Activated T-cell treated with anti-CD3 and anti-CD28 coated beads, Interleukin-2, amount 50 U/mL, for 72 hours (primary cell): ENCODE measurements around the gene PUM2. TPM values are rescaled to one million over a fixed set of nuclear protein-coding genes. Genes with fewer than 3 reads are reported as not detected.
"Not testable (repeated sequence)": the region's sequence is repeated elsewhere in the genome, so short reads cannot be mapped to it uniquely, and the experiment has no call there.

Experiments used
- ATAC-seq, 2 donors: fragments of 150-1000 bp; cut with Tn5 transposase; replicated peaks in 1 of 2; 2 replicates each; pipeline ENCODE4 v1.10.0; 2021; ENCODE audit warnings: moderate library complexity in 2 of 2, mild to moderate bottlenecking in 1 of 2
- DNase-seq, 2 donors: peaks; one replicate each; pipeline ENCODE4 v3.0.0; 2021 to 2022; ENCODE audit warnings: mixed read lengths in 1 of 2
- H3K27ac Mint-ChIP-seq: one replicate; pipeline ENCODE4 v1.8.0; 2022; ENCODE audit warnings: mild to moderate bottlenecking, moderate library complexity, mixed read lengths
- H3K27me3 Mint-ChIP-seq: one replicate; pipeline ENCODE4 v1.8.0; 2022; ENCODE audit warnings: low read depth, mixed read lengths
- H3K36me3 Mint-ChIP-seq, 2 donors: one replicate each; pipeline ENCODE4 v1.8.0; 2022; ENCODE audit warnings: mixed read lengths in 2 of 2, mild to moderate bottlenecking in 1 of 2; ENCODE audit not compliant: insufficient read depth in 2 of 2
- H3K4me1 Mint-ChIP-seq: one replicate; pipeline ENCODE4 v1.8.0; 2022; ENCODE audit warnings: low read depth, mixed read lengths
- H3K4me3 Mint-ChIP-seq, 2 donors: one replicate each; pipeline ENCODE4 v1.8.0; 2022; ENCODE audit warnings: mild to moderate bottlenecking in 2 of 2, mixed read lengths in 2 of 2, moderate library complexity in 2 of 2
- H3K9me3 Mint-ChIP-seq, 2 donors: one replicate each; pipeline ENCODE4 v1.8.0; 2022; ENCODE audit warnings: mixed read lengths in 2 of 2
- total RNA-seq, 2 donors: library from RNA; stranded (reverse); gene quantifications; one replicate each; pipeline ENCODE4 v1.2.3, GENCODE V29; 2022

The PUM2 gene
- total RNA-seq, 2 donors from 2014 or later: 109 to 113 TPM

DNA sequence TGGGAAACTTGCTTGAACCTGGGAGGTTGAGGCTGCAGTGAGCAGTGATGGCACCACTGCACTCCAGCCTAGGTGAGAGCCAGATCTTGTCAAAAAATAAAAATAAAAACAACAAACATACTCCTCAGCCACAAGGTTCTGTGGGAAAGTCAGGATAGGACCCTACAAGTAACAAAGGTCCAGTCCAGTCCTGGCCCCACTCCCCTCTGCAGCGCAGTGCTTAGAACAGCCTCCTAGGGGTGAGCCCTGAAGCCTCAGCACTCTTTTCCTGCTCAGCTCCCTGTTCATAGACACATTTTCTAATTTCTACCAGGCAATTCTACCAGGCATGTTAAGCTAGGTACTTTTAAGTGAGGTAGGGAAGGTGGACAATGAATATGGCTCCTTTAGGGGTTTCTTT is 103.6 kb downstream of the PUM2 start:
- H3K36me3 Mint-ChIP-seq: peaks cover 0 to 34% of the 10 kb centered on the region in 2 donors
- no peak for DNase-seq
- no peak overlapping the region for H3K4me3 Mint-ChIP-seq
- no peak overlapping the region for H3K27ac Mint-ChIP-seq
- no peak for ATAC-seq
- no peaks in the 10 kb centered on the region for H3K9me3 Mint-ChIP-seq
- H3K4me1 Mint-ChIP-seq: no peaks in the 10 kb centered on the region
- no peaks in the 10 kb centered on the region for H3K27me3 Mint-ChIP-seq

DNA sequence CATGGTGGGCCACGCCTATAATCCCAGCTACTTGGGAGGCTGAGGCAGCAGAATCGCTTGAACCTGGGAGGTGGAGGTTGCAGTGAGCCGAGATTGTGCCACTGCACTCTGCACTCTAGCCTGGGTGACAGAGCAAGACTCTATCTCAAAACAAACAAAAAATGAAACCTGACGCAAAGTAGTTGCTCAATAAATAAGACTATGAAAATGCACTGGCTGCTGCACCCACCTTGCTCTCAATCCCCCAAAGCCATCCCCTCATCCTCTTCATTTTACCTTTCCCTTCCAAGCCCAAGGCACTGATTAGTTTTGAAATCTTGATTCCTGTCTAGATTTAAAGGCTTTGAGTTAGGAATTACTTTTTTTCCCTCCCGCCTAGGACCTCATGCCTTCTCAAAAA is 107.0 kb downstream of the PUM2 start:
- H3K4me3 Mint-ChIP-seq, H3K9me3 Mint-ChIP-seq: not testable (repeated sequence)
- H3K36me3 Mint-ChIP-seq: peaks cover 0 to 13% of the 10 kb centered on the region in 2 donors

DNA sequence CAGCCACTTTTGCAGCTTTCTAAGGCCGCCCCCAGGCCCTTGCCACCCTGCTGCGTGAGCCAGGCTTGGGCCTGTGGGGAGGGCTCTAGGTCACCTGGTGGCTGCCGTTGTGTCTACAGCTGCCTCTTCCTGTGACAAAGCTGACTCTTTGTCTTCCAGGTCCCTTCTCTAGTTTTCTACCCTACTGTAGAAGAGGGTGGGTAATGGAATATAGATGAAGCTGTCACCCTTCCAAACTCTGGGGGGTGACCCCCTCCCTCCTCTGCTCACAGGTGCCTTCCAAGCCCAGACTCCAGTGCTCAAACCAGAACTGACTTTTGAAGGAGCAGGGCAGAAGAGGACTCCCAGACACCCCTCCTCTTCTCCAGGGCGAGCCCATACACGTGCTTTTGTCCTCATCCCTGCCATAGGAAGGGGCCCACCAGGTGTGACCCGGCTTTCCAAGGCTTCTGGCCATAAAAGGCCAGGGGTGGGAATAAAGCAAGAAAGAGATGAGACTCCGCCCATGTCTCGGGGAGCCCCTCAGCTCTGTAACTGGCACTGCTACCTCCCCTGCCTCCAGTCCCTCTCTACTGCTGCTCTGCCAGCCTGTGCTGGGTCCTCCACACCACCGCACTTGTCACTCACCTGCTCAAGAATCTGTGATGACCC is 107.8 kb downstream of the PUM2 start:
- Mint-ChIP-seq H3K27ac (peak overlapping the region; percentile 59), H3K4me1 (peaks cover 4% of the 10 kb centered on the region), H3K4me3 (no peak overlapping the region), H3K36me3 (peaks cover 0 to 7% of the 10 kb centered on the region in 2 donors), H3K27me3 (peaks cover 5% of the 10 kb centered on the region), H3K9me3 (no peaks in the 10 kb centered on the region)
- ATAC-seq (peak; percentile 46 to 48), DNase-seq (no peak)

More for the DNA sequence above, 107.0 kb downstream of the PUM2 start:
- not testable (repeated sequence) for ATAC-seq, DNase-seq, H3K4me1 Mint-ChIP-seq, H3K27me3 Mint-ChIP-seq
- peak overlapping the region; percentile 51 for H3K27ac Mint-ChIP-seq

DNA sequence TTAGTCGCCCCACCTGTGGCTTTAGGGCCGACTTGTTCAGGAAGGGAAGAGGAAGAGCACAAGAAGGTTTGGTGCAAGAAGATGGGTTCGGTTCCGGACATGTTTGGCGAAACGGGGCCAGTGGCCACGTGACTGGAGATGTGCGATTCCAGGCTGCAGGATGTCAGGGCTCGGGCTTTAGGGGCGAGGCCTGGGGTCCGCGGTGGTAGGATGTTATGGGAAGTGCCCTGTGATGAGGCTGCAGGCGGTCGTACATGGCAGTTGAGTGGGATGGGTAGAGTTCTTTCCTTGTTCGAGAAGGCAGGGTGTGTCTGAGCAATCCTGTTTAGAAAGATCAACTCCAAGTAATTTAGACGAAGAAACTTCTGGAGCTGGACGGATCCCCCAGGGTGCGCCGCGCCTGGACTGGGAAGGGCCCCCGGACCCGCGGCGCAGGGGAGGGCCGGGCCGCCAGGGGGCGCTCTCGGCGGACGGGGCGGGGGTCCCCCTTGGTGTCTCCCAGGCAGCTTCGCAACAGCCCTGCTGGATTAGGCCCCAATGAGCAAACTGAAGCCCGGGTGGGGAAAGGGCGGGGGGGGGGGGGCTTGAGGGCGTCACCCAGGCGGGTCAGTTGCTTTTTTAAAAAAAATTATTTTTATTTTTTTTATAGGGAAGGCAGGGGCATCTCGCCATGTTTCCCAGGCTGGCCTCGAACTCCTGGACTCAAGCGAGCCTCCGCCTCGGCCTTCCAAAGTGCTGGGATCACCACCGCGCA is 108.5 kb downstream of the PUM2 start:
- Mint-ChIP-seq H3K27ac (no peak overlapping the region), H3K36me3 (peaks cover 0 to 2% of the 10 kb centered on the region in 2 donors), H3K4me1 (peaks cover 4% of the 10 kb centered on the region), H3K9me3 (no peaks in the 10 kb centered on the region), H3K27me3 (peaks cover 9% of the 10 kb centered on the region), H3K4me3 (peak overlapping the region; percentile 26 to 44)
- ATAC-seq (peak; percentile 59 to 64), DNase-seq (peak; percentile 42 to 64)

- not testable (repeated sequence) for ATAC-seq, DNase-seq, H3K36me3 Mint-ChIP-seq, H3K27ac Mint-ChIP-seq, H3K9me3 Mint-ChIP-seq, H3K4me1 Mint-ChIP-seq, H3K4me3 Mint-ChIP-seq
- peaks cover 15% of the 10 kb centered on the region for H3K27me3 Mint-ChIP-seq
Observed at GRCh38 chr2:20240291-20240690, 110.4 kb downstream of the PUM2 start.

GRCh38 chr2:20236496-20236895 is 114.1 kb downstream of the PUM2 start:
- Mint-ChIP-seq H3K36me3 (no peaks in the 10 kb centered on the region), H3K9me3 (no peaks in the 10 kb centered on the region), H3K27ac (no peak overlapping the region), H3K4me3 (no peak overlapping the region), H3K4me1 (peaks cover 2% of the 10 kb centered on the region), H3K27me3 (peaks cover 18% of the 10 kb centered on the region)
- ATAC-seq (peak in 1 of 2 donors; percentile 15), DNase-seq (no peak)

DNA sequence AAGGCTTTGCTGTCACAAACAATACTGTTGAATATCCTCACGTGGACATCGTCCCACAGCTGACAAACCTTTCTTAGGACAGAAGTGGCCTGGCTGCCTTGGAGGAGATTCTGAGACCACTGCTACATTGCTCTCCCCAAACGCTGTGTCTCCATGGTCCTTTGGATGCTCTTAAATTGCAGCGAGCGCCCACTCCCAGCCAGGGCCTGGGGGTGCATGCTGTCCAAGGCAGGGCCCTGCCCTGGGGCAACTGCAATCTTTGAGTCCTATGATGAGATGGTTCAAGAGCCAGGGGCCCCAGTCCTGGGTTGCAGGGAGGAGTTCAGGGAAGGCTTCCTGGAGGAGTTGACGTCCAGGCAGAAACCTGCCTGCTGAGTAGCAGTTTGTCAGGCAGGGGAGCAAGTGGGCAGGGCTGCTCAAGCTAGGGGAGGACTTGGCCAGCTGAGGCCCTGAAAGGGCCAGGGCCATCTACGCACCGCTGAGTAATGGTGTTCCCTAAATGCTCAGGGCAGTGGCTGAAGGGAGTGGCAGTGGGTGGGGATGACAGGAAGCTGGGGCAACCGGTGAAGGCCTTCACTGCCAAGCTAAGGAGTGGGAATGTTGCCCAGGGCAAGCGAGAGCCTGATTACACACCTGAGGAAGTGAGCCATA is 114.9 kb downstream of the PUM2 start:
- Mint-ChIP-seq H3K27ac (no peak overlapping the region), H3K36me3 (no peaks in the 10 kb centered on the region), H3K4me3 (no peak overlapping the region), H3K4me1 (no peaks in the 10 kb centered on the region), H3K27me3 (peaks cover 24% of the 10 kb centered on the region), H3K9me3 (no peaks in the 10 kb centered on the region)
- ATAC-seq (peak; percentile 13 to 35), DNase-seq (no peak)

GRCh38 chr2:20234597-20234996 is 116.0 kb downstream of the PUM2 start:
- not testable (repeated sequence) for H3K4me1 Mint-ChIP-seq, H3K4me3 Mint-ChIP-seq, H3K9me3 Mint-ChIP-seq, H3K36me3 Mint-ChIP-seq, DNase-seq, ATAC-seq, H3K27ac Mint-ChIP-seq
- H3K27me3 Mint-ChIP-seq: peaks cover 24% of the 10 kb centered on the region

- ATAC-seq (no peak), DNase-seq (no peak)
- Mint-ChIP-seq H3K27me3 (peaks cover 31% of the 10 kb centered on the region), H3K36me3 (no peaks in the 10 kb centered on the region), H3K27ac (no peak overlapping the region), H3K9me3 (no peaks in the 10 kb centered on the region), H3K4me1 (no peaks in the 10 kb centered on the region), H3K4me3 (no peak overlapping the region)
Observed at GRCh38 chr2:20232837-20233207, 117.8 kb downstream of the PUM2 start.

DNA sequence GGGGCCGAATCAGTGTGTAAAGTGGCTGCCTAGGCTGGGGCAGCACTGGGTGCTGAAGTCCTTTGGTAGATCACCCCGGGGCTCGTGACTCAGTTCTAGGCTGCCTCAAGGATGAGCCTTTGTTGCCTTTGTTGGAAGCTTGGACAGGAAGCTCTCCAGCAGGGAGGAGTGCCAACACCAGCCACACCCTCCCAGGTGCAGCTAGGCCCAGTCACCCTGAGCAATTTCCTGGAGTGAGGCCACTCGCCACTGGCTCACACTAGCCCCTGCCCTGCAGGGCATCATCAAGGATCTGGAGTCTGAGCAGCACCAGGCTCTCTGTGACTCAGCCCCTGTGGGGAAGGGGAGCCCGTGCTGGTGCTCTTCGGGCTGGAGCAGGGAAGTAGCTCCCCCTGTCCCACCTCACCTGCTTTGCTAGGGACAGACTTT is 119.0 kb downstream of the PUM2 start:
- H3K9me3 Mint-ChIP-seq: no peaks in the 10 kb centered on the region
- no peak overlapping the region for H3K4me3 Mint-ChIP-seq
- no peaks in the 10 kb centered on the region for H3K4me1 Mint-ChIP-seq
- no peak for DNase-seq
- no peaks in the 10 kb centered on the region for H3K36me3 Mint-ChIP-seq
- no peak overlapping the region for H3K27ac Mint-ChIP-seq
- peak in 1 of 2 donors; percentile 30 for ATAC-seq
- H3K27me3 Mint-ChIP-seq: peaks cover 31% of the 10 kb centered on the region

DNA sequence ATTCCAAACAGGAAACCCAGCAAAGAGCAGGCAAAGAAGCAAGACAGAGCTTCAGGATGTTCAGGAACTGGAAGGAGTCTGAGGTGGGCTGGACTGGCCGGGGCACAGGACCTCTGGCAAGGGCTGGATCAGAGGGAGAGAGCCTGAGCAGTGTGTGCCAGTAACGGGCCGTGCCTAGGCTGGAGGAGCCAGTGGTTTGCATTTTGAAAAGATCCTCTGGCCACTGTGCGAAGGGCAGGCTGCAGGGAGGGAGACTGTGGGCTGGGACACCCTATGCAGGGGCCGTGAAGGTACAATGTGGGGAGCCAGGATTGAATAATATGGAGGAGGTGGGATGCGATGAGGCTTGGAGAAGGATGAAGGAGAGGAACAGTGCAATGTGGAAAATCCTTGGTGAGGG is 119.5 kb downstream of the PUM2 start:
- no peaks in the 10 kb centered on the region for H3K9me3 Mint-ChIP-seq

GRCh38 chr2:20230114-20230425 is 120.6 kb downstream of the PUM2 start:
- H3K36me3 Mint-ChIP-seq: no peaks in the 10 kb centered on the region
- DNase-seq (no peak), ATAC-seq (no peak)
- H3K4me3 Mint-ChIP-seq: no peak overlapping the region
- H3K27ac Mint-ChIP-seq: no peak overlapping the region
- peaks cover 41% of the 10 kb centered on the region for H3K27me3 Mint-ChIP-seq
- H3K4me1 Mint-ChIP-seq: peaks cover 5% of the 10 kb centered on the region
- H3K9me3 Mint-ChIP-seq: no peaks in the 10 kb centered on the region

More for the DNA sequence above, 119.5 kb downstream of the PUM2 start:
- DNase-seq (no peak), ATAC-seq (no peak)
- no peak overlapping the region for H3K27ac Mint-ChIP-seq
- peaks cover 32% of the 10 kb centered on the region for H3K27me3 Mint-ChIP-seq
- no peaks in the 10 kb centered on the region for H3K4me1 Mint-ChIP-seq
- no peaks in the 10 kb centered on the region for H3K36me3 Mint-ChIP-seq
- H3K4me3 Mint-ChIP-seq: no peak overlapping the region

GRCh38 chr2:20229322-20230113 is 121.1 kb downstream of the PUM2 start:
- peaks cover 41% of the 10 kb centered on the region for H3K27me3 Mint-ChIP-seq
- no peak for DNase-seq
- no peak for ATAC-seq
- peaks cover 5% of the 10 kb centered on the region for H3K4me1 Mint-ChIP-seq
- no peaks in the 10 kb centered on the region for H3K36me3 Mint-ChIP-seq
- H3K27ac Mint-ChIP-seq: peak overlapping the region; percentile 4
- H3K4me3 Mint-ChIP-seq: no peak overlapping the region
- H3K9me3 Mint-ChIP-seq: no peaks in the 10 kb centered on the region
